ENCODE results near the gene FARP2. TPM values are rescaled to one million over a fixed set of nuclear protein-coding genes. Genes with fewer than 3 reads are reported as not detected.

FARP2 gene
- total and polyA plus RNA-seq, 2 experiments from 2014 or later: 16.0 to 22.6 TPM

DNA sequence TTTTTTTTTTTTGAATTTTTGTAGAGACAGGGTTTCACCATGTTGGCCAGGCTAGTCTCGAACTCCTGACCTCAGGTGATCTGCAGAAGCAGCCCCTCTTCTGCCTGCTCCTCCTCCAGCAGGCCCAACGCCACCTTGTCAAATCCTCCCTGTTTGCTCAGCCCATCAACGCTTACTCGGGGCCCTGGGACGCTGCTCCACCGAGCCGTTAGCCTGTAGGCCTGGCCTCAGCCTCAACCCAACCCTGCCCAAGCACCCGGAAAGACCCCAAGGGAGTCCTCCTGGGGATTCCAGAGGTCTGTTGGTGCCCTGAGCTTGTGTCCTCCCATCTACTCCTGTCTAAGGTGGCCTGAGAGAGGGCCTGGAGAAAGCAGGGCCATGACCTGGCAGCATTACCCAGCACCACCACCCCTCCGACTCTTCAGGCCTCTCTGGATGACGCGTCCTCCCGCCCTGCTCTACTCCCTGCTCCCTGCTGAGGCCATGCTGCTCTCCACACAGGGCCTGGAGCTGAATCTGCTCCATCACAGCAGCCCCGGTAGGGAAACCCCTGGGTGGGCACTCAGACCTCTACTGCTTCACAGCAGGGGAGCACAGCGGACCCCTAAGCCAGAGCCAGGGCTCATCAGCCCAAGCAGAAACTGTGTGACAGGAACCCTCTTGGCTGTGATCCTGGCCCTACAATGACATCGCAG, 149.1 kb downstream of the FARP2 start (continued):
- TF ChIP-seq ZNF462 (CRISPR knock-in tag; IDR thresholded peaks at IDR 0.05): no peak
- no peak for TF ChIP-seq EZH2phosphoT487 (IDR thresholded peaks at IDR 0.05; ENCODE audit: unreplicated experiment)
- no peak for TF ChIP-seq STAT1 (IDR thresholded peaks at IDR 0.05; ENCODE audit: unreplicated experiment)
- no peak for TF ChIP-seq JUNB (IDR thresholded peaks at IDR 0.05; ENCODE audit: unreplicated experiment)
- no peak for TF ChIP-seq ZNF331 (CRISPR knock-in tag; IDR thresholded peaks at IDR 0.05; ENCODE audit: low read depth)
- TF ChIP-seq EZH2 (IDR thresholded peaks at IDR 0.05; ENCODE audit: low read depth, unreplicated experiment): no peak
- TF ChIP-seq CREB1 (CRISPR knock-in tag; IDR thresholded peaks at IDR 0.05; ENCODE audit: low read depth): no peak

GRCh38 chr2:241505781-241506201, 149.7 kb downstream of the FARP2 start:
- no peaks in the 10 kb centered on the region for H3K36me3 ChIP-seq (ENCODE audit: insufficient read depth)
- no peak overlapping the region for H3K4me3 ChIP-seq
- Mint-ChIP-seq H3K4me1 (peaks cover 16% of the 10 kb centered on the region), H3K27me3 (ENCODE audit: insufficient read depth, low read depth, poor library complexity) (peaks cover 13% of the 10 kb centered on the region), H3K27ac (0 out of 2 replicates have a peak overlapping the region, but pooled peaks have one; percentile 89), H3K4me3 (no peak overlapping the region), H3K36me3 (ENCODE audit: low read depth) (peaks cover 26% of the 10 kb centered on the region), H3K9me3 (no peaks in the 10 kb centered on the region; the same call in 2 of the 3 replicates)
- H3F3A ChIP-seq (replicated peaks; ENCODE audit: low read depth): 0 out of 2 replicates have a peak, but pooled peaks cover 4% of the 10 kb centered on the region
- peaks cover 8% of the 10 kb centered on the region; the same call in 1 of the 2 replicates for H3K27me3 ChIP-seq (ENCODE audit: insufficient read depth)
- H3K4me2 ChIP-seq: peak overlapping the region; percentile 93; the same call in 1 of the 2 replicates
- peaks cover 34% of the 10 kb centered on the region for H4K20me1 ChIP-seq (replicated peaks; ENCODE audit: insufficient read depth)
- H2AFZ ChIP-seq: no peak overlapping the region
- no peak for DNase-seq (ENCODE audit: low spot score)
- no peak overlapping the region for H3K27ac ChIP-seq (ENCODE audit: low read depth)
- H3K4me1 ChIP-seq (ENCODE audit: insufficient read depth): peaks cover 16% of the 10 kb centered on the region
- H3K79me2 ChIP-seq (replicated peaks; ENCODE audit: insufficient read depth): peaks cover 67% of the 10 kb centered on the region
- no peaks in the 10 kb centered on the region for H3K9me2 ChIP-seq (ENCODE audit: insufficient read depth)
- no peak for ATAC-seq
- TF ChIP-seq CREB1 (CRISPR knock-in tag; IDR thresholded peaks at IDR 0.05; ENCODE audit: low read depth) (no peak), STAT1 (IDR thresholded peaks at IDR 0.05; ENCODE audit: unreplicated experiment) (no peak), NANOG (IDR thresholded peaks at IDR 0.05; ENCODE audit: borderline replicate concordance) (no peak), ZNF114 (CRISPR knock-in tag; IDR thresholded peaks at IDR 0.05) (no peak), EZH2phosphoT487 (IDR thresholded peaks at IDR 0.05; ENCODE audit: unreplicated experiment) (no peak), JUNB (IDR thresholded peaks at IDR 0.05; ENCODE audit: unreplicated experiment) (no peak), ZNF331 (CRISPR knock-in tag; IDR thresholded peaks at IDR 0.05; ENCODE audit: low read depth) (no peak)
- TF ChIP-seq, protein P1, sequence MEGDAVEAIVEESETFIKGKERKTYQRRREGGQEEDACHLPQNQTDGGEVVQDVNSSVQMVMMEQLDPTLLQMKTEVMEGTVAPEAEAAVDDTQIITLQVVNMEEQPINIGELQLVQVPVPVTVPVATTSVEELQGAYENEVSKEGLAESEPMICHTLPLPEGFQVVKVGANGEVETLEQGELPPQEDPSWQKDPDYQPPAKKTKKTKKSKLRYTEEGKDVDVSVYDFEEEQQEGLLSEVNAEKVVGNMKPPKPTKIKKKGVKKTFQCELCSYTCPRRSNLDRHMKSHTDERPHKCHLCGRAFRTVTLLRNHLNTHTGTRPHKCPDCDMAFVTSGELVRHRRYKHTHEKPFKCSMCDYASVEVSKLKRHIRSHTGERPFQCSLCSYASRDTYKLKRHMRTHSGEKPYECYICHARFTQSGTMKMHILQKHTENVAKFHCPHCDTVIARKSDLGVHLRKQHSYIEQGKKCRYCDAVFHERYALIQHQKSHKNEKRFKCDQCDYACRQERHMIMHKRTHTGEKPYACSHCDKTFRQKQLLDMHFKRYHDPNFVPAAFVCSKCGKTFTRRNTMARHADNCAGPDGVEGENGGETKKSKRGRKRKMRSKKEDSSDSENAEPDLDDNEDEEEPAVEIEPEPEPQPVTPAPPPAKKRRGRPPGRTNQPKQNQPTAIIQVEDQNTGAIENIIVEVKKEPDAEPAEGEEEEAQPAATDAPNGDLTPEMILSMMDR (conservative IDR thresholded peaks at IDR 0.05; ENCODE audit: low read depth in 2 of 2): no peak

Data from GM23338 (cell line).